HG02884 (cell line): Measurements from ENCODE around the gene MBD5.

Experiments used
- ATAC-seq: cut with Tn5 transposase; IDR thresholded peaks from one replicate; pipeline ENCODE4 v1.9.1; 2021; ENCODE audit warnings: mild to moderate bottlenecking, moderate library complexity; ENCODE audit not compliant: unreplicated experiment

MBD5 gene

GRCh38 chr2:148110184-148110583 is 89.3 kb downstream of the MBD5 start:
- peak; percentile 55 for ATAC-seq

- ATAC-seq: peak; percentile 48
Measured at GRCh38 chr2:148122788-148123187, 101.9 kb downstream of the MBD5 start.

GRCh38 chr2:148124271-148124670 is 103.4 kb downstream of the MBD5 start:
- ATAC-seq: no peak

GRCh38 chr2:148130581-148130980 is 109.7 kb downstream of the MBD5 start:
- ATAC-seq: no peak

- ATAC-seq: no peak
Measured at GRCh38 chr2:148132412-148132811, 111.5 kb downstream of the MBD5 start.

- ATAC-seq: no peak
Measured at GRCh38 chr2:148135705-148136104, 114.8 kb downstream of the MBD5 start.

- ATAC-seq: no peak
Measured at GRCh38 chr2:148136441-148136840, 115.5 kb downstream of the MBD5 start.

GRCh38 chr2:148161909-148162435 is 141.1 kb downstream of the MBD5 start:
- no peak for ATAC-seq

GRCh38 chr2:148162871-148163270 is 142.0 kb downstream of the MBD5 start:
- ATAC-seq: no peak

GRCh38 chr2:148165975-148166374 is 145.1 kb downstream of the MBD5 start:
- ATAC-seq: no peak

GRCh38 chr2:148167241-148167766 is 146.4 kb downstream of the MBD5 start:
- ATAC-seq: no peak

GRCh38 chr2:148167855-148168254 is 147.0 kb downstream of the MBD5 start:
- no peak for ATAC-seq

GRCh38 chr2:148172131-148172753 is 151.4 kb downstream of the MBD5 start:
- no peak for ATAC-seq

- ATAC-seq: no peak
Measured at GRCh38 chr2:148173168-148173567, 152.3 kb downstream of the MBD5 start.

- ATAC-seq: no peak
Measured at GRCh38 chr2:148177559-148177958, 156.7 kb downstream of the MBD5 start.

GRCh38 chr2:148179724-148180123 is 158.8 kb downstream of the MBD5 start:
- ATAC-seq: no peak

- ATAC-seq: no peak
Measured at GRCh38 chr2:148184976-148185375, 164.1 kb downstream of the MBD5 start.

- no peak for ATAC-seq
Measured at GRCh38 chr2:148194882-148195281, 174.0 kb downstream of the MBD5 start.

GRCh38 chr2:148201075-148202004 is 180.4 kb downstream of the MBD5 start:
- no peak for ATAC-seq

- ATAC-seq: no peak
Measured at GRCh38 chr2:148202237-148202636, 181.3 kb downstream of the MBD5 start.

- no peak for ATAC-seq
Measured at GRCh38 chr2:148207111-148207510, 186.2 kb downstream of the MBD5 start.

- no peak for ATAC-seq
Measured at GRCh38 chr2:148209603-148210002, 188.7 kb downstream of the MBD5 start.
